B cell (primary cell): ENCODE data around the gene LRRC37A3.
A peak's percentile ranks its signal among the peaks of the same experiment; 100 is the strongest.
"Not testable (repeated sequence)": the region's sequence is repeated elsewhere in the genome, so short reads cannot be mapped to it uniquely, and the experiment has no call there.

Experiments used
- CTCF ChIP-seq: fragments of 200-600 bp; IDR thresholded peaks from one replicate; pipeline ENCODE4 v1.8.0; 2022; ENCODE audit warnings: antibody characterized with exemption, mild to moderate bottlenecking
- EZH2 ChIP-seq: IDR thresholded peaks from 2 replicates; pipeline ENCODE4 v1.6.1; 2012; ENCODE audit warnings: borderline replicate concordance, low read depth, mild to moderate bottlenecking, moderate library complexity, low read length; ENCODE audit not compliant: insufficient read depth, poor library complexity, severe bottlenecking

- TF ChIP-seq CTCF: peak; percentile 95
- not testable (repeated sequence) for TF ChIP-seq EZH2
Observed at GRCh38 chr17:64919289-64920025, at the start of gene LRRC37A3.
